NB4 (cell line): ENCODE measurements around the gene SLC45A1.

Experiments used
- TF ChIP-seq, protein P1 (sequence below): IDR thresholded peaks from one replicate; pipeline ENCODE4 v1.5.1; 2012; ENCODE audit warnings: low read depth, low read length
- TF ChIP-seq, protein P2 (sequence below): IDR thresholded peaks from 2 replicates; pipeline ENCODE4 v1.6.1; 2011; ENCODE audit warnings: low read depth, low read length

DNA sequence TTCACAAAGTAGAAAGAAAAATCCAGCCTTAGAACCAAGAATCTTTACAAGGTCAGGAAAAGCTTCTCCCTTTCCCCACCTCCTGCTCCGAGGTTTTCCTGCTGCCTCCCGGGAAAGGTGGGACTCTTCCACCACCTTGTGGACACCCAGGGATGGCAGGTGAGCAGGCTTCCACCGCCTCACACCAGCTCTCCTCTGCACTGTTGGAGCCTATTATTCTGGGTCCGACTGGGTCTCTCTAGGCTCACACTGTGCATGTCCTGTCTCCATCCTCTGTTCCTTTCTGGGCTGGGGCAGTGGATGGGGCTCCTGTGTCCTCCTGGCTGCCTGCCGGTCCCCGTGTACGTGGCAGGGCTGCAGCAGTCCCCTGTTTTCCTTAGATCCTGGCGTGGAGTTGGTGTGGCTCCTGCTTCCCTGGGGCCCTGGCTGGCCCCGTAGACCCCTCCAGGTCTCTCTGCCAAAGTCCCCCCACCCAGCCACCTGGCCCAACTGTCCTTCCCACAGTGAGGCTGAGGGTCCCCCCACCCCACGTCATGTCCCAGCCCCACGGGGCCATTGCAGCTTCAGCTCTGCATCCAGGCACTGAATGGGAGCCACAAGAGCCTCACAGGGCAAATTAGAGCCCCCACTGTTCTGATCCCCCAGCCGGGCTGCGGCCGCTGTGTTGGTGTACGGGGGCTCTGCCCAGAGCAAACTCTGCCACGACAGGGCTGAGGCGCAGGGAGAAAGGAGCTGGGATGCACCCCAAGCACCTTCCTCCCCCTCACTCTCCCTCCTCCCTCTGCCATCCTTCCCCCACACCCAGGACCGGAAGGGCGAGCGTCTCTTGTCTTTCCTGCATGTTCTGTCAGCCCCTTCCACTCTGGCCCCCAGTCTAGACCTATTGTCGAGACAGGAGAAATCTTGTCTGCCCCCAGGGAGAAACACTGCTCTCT, 3.3 kb upstream of the SLC45A1 start:
- TF ChIP-seq, protein P1, sequence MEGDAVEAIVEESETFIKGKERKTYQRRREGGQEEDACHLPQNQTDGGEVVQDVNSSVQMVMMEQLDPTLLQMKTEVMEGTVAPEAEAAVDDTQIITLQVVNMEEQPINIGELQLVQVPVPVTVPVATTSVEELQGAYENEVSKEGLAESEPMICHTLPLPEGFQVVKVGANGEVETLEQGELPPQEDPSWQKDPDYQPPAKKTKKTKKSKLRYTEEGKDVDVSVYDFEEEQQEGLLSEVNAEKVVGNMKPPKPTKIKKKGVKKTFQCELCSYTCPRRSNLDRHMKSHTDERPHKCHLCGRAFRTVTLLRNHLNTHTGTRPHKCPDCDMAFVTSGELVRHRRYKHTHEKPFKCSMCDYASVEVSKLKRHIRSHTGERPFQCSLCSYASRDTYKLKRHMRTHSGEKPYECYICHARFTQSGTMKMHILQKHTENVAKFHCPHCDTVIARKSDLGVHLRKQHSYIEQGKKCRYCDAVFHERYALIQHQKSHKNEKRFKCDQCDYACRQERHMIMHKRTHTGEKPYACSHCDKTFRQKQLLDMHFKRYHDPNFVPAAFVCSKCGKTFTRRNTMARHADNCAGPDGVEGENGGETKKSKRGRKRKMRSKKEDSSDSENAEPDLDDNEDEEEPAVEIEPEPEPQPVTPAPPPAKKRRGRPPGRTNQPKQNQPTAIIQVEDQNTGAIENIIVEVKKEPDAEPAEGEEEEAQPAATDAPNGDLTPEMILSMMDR, result peak; percentile 64
- TF ChIP-seq, protein P2, sequence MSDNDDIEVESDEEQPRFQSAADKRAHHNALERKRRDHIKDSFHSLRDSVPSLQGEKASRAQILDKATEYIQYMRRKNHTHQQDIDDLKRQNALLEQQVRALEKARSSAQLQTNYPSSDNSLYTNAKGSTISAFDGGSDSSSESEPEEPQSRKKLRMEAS, result no peak
